ENCODE data around the gene CST7.

DNA sequence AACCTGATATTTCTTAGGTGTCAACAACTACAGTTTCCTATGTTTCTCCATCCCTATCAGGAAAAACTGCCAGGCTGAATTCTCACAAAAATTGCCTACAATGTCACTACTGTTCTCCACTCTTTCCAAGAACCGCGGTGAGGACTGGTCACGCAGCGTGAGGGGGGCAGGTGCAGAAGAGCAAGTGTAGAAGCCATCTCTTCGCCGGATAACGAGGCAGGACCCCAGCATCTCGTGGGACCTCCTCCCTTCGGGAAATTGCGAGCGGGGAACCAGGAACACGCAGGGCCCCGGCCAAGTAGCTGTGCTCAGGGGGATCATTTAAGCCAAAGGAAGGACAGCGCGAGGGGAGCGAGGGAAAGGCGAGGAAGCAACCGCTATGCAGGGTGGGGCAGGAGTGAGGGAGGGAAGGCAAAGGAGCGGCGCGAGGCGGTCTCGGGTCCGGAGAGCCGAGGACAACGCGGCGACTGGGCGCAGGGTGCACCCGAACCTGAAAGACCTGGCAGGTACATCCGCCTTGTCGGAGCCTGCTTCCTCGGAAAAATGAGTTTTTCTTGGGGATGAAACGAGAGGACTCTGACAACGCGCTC, 42.9 kb downstream of the CST7 start:
- no peak for TF ChIP-seq EZH2 (IDR thresholded peaks at IDR 0.05; ENCODE audit: borderline replicate concordance, low read depth, low read length, poor library complexity, severe bottlenecking)
- TF ChIP-seq, protein P1, sequence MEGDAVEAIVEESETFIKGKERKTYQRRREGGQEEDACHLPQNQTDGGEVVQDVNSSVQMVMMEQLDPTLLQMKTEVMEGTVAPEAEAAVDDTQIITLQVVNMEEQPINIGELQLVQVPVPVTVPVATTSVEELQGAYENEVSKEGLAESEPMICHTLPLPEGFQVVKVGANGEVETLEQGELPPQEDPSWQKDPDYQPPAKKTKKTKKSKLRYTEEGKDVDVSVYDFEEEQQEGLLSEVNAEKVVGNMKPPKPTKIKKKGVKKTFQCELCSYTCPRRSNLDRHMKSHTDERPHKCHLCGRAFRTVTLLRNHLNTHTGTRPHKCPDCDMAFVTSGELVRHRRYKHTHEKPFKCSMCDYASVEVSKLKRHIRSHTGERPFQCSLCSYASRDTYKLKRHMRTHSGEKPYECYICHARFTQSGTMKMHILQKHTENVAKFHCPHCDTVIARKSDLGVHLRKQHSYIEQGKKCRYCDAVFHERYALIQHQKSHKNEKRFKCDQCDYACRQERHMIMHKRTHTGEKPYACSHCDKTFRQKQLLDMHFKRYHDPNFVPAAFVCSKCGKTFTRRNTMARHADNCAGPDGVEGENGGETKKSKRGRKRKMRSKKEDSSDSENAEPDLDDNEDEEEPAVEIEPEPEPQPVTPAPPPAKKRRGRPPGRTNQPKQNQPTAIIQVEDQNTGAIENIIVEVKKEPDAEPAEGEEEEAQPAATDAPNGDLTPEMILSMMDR (conservative IDR thresholded peaks at IDR 0.05; ENCODE audit: low read depth, low read length), result no peak
